Skin epidermis (tissue), 12 donors: Measurements from ENCODE around the gene ATP5F1E.
A peak's percentile ranks its signal among the peaks of the same experiment; 100 is the strongest.
"Not testable (repeated sequence)": the region's sequence is repeated elsewhere in the genome, so short reads cannot be mapped to it uniquely, and the experiment has no call there.

Source experiments
- H3K27ac ChIP-seq, 21 experiments: fragments of 200-600 bp; sonication (generic) in 11 of 21; one replicate each; pipeline ENCODE4 v1.5.0; 2020; ENCODE audit warnings: mild to moderate bottlenecking in 3 of 21, inconsistent platforms in 2 of 21, moderate library complexity in 2 of 21
- H3K4me3 ChIP-seq, 7 experiments: fragments of 200-600 bp; sonication (generic) in 2 of 7; one replicate each; pipeline ENCODE4 v1.5.0; 2020; ENCODE audit warnings: inconsistent platforms in 2 of 7, mild to moderate bottlenecking in 2 of 7, moderate library complexity in 1 of 7

Gene ATP5F1E

DNA sequence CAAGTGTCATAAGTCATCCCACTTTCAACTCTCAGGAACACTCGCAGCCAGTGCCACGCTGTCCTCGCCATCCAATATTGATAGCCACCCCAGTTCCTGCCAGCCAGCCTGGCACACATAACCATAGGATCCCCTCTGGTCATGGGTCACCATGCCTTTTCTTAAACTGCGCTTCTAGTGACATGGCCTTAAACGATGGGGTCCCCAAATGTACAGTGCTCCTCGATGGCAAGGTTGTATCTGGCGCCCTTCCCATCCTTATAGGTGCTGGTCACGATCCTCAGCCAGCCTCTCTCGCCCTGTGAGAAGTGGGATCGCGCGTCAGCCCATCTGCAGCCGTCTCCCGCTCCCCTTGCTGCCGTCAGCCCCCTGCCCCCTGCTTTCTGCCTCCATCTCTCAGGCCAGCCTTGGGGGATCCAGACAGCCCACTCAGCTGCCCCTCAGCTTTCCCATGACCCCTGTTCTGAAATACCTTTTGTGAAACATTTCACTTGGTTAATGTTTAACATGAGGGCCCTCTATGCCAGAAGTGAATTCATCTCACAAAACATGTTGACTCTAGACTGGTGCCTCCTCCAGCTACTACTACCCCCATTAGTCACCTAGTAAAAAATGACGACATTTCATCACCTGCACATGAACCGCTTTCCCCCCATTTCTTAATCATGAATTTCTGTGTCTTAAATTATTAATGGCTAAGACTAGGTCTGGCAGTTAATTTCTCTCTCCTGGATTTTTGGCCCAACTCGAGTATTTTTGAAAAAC lies 36.5 kb downstream of the ATP5F1E start:
- H3K27ac ChIP-seq = no peak overlapping the region
- no peak overlapping the region for H3K4me3 ChIP-seq

DNA sequence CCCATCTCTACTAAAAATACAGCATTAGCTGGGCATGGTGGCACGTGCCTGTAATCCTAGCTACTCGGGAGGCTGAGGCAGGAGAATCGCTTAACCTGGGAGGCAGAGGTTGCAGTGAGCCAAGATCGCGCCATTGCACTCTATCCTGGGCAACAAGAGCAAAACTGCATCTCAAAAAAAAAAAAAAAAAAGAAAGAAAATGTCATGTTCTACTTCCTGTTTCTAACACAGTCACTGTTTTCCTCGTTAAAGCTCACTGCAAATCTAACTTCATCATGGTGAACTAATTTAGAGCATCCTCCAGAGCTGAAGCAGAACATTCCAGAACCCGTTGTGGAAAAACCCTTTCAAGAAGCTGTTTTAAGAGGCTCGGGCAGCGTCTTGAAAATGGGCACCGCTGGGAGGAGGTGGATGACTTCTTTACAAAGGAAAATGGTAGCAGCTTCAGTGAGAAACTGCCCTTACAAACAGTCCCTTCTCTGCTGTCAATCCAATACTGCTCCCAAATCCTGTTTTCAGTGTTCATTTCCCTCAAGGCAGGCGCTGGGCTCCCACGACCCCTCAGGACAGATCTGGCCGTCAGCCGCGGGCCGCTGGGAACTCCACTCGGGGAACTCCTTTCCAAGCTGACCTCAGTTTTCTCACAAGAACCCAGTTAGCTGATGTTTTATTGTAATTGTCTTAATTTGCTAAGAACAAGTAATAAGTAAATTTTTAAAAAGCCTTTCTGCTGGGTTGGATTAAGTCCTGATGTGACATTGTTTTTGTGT lies 37.6 kb downstream of the ATP5F1E start:
- H3K27ac ChIP-seq = peak overlapping the region in 1 of 21 experiments; percentile 21
- no peak overlapping the region for H3K4me3 ChIP-seq

DNA sequence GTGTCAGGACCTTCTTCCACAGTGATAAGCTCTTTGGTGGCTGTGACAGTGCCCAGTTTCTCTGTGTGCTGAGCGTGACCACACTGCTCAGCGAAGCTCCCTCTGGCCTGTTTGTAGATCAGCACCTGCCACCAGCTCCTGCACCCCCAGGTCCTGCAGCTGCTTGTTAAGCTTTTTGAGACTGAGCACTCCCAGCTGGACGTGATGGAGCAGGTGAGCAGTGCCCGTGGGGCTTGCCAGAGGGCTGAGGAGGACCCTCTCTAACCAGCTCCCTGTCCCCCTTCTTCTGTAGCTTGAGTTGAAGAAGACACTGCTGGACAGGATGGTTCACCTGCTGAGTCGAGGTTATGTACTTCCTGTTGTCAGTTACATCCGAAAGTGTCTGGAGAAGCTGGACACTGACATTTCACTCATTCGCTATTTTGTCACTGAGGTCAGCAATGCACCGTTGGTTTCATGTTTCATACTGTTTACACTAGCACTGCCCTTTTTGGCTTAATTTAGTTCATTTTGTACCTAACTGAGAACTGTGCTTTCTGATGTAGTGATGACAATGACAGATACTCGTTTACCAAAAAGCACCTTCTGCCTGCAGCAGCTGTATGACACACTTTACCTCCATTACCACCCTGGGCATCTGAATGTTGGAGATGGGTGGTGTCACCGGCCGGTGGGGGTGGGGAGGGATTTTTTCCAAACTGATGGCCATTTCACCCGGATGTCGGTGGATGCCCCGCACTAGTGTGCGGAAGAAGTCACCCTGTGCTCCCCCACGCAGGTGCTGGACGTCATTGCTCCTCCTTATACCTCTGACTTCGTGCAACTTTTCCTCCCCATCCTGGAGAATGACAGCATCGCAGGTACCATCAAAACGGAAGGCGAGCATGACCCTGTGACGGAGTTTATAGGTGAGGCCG lies 38.5 kb downstream of the ATP5F1E start:
- H3K27ac ChIP-seq = no peak overlapping the region
- no peak overlapping the region for H3K4me3 ChIP-seq

DNA sequence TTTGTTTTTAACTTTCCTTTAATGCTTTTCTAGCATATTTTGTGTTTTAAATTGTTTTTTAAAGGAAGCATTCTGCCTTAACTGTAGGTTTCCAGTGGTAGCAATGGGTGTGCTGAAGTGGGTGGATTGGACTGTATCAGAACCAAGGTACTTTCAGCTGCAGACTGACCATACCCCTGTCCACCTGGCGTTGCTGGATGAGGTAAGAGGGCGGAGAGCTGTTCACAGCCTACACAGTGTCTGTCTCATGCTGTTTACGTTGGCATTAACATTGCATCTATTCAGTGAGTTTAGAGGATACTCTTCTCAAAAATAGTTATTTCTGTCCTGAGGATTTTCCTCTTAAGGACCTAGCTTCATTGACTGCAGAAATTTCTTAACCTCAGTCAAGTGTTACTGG lies 39.2 kb downstream of the ATP5F1E start:
- no peak overlapping the region for H3K4me3 ChIP-seq
- no peak overlapping the region for H3K27ac ChIP-seq

DNA sequence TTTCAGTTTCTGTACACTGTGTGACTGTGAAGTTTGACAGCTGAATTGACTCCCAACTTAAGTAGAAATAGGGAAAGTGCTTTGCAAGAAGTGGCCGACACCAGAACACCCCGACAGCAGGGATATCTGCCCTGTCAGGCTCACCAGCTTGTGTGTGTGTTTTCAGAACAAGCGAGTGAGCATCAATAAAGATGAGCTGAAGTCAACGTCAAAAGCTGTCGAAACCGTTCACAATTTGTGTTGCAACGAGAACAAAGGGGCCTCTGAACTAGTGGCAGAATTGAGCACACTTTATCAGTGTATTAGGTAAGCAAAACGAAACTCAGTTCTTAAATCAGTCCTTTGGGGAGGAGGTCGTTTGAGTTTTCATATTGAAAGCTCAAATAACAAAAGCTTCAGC lies 40.4 kb downstream of the ATP5F1E start:
- no peak overlapping the region for H3K4me3 ChIP-seq
- H3K27ac ChIP-seq = no peak overlapping the region

DNA sequence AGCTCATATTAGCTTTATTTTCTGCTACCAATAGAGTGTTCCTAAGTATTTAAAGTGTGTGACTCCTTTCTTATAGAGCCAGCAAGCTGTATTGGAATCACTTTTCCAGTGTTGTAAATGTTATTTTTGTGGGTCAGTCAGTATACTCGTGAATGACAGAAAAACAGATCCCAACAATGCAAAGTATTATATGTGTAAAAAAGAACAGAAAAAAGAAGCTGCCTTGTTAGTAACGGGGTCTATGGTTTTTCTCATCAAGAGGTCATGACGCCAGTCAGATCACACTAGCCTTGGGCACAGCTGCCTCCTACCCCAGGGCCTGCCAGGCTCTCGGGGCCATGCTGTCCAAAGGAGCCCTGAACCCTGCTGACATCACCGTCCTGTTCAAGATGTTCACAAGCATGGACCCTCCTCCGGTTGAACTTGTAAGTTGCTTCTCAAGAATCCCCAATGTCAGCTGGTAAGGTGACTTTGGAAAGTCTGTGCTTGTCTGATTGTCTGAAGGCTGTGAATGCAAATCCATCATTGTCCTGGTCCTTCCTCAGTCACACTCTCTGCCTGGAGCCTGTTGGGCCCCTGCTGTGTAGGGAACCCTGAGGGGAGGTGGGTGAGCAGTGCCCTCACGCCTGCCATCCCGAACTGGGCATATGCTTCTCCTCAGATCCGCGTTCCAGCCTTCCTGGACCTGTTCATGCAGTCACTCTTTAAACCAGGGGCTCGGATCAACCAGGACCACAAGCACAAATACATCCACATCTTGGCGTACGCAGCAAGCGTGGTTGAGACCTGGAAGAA lies 41.3 kb downstream of the ATP5F1E start:
- Histone ChIP-seq H3K27ac (no peak overlapping the region), H3K4me3 (no peak overlapping the region)

DNA sequence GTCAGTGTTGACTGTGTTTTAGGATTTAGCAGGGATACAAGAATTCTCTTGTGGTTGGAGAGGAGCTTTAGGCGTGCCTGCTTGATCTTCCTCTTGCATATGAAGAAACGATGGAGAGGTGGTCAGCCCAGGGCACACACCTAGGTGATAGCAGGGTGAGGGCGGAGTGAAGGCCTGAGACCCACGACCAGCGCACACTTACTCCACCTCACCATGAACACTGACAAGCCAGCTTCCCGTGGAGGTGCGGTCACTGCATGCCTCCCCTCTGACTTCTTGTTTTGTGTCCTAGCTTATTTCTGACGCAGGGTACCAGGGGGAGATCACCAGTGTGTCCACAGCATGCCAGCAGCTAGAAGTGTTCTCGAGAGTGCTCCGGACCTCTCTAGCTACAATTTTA lies 42.9 kb downstream of the ATP5F1E start:
- Histone ChIP-seq H3K27ac (no peak overlapping the region), H3K4me3 (no peak overlapping the region)

DNA sequence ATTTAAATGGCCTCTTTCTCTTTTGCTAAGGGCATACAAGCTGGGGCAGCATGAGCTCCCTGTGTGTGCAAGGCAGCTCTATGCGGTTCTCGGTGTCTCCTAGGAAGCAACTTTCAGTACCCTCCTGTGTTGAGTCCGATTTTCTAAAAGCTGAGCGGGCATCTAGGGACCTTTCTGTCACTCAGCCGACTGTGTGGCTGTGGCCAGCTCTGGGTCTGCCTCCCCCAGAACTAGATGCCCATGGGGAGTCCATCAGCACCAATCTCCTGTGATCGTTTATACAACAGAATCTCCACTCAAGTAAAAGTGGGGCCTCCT lies 43.6 kb downstream of the ATP5F1E start:
- H3K27ac ChIP-seq = no peak overlapping the region

DNA sequence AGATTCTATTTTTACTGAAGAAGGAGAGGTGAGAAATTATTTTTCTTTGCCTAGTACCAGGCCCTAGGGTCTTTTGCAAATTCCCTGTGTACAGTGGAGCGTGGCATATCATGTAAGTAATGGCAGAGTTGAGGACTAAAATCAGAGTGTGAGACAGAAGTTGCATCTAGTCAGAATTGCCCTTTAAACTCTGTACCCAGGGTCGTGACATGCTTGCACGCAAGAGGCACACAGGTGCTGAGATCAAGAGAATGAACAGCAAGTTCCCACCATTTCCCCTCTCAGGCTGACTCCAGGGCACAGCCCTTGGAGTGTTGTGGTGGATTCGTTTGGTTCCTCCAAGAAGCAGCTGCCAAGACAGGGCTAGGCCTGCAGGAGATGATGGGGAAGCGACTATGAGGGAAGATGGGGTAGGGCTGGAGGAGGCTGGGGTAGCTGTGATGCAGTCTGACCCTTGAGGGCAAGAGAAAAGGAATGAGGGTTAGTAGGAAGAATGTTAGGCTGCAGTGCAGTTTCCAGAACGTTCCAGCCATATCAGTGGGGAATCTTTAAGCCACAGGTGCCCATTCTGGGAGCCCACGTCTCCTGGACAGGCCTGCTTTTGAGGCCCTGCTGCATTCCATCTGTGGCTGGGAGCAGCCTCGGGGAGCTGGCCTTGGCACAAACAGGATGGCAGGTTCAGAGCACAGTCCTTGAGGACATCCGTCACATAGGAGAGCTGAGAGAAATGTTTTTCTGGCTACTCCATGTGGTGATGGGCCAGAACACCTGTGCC lies 44.2 kb downstream of the ATP5F1E start:
- Histone ChIP-seq H3K27ac (no peak overlapping the region), H3K4me3 (no peak overlapping the region)

More for the DNA sequence above, 43.6 kb downstream of the ATP5F1E start:
- H3K4me3 ChIP-seq = no peak overlapping the region

DNA sequence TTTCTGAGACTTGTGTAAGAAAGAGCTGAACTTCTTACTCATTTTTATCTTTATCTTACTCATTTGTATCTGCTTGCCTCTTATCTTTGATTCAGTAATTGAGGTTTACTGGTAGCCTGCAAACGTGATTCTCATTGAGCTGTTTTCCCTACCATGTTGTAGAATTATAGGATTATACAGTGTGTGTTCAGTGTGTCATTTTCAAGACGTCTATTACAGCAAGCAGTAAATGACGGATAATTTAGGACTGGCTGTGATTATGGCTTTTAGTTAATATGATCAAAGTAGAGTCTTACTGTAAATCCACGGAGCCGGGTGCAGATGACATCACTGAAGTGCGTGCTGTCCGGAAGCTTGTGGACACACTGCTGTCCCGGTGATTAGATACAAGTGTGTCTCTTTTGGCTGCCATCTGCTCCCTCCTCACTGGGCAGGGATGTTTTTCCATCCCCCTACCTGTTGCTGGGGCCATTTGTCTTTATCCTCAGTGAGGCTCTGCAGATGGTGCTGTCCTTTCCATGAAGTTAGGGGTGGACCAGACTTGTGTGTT lies 45.1 kb downstream of the ATP5F1E start:
- no peak overlapping the region for H3K27ac ChIP-seq
- no peak overlapping the region for H3K4me3 ChIP-seq

DNA sequence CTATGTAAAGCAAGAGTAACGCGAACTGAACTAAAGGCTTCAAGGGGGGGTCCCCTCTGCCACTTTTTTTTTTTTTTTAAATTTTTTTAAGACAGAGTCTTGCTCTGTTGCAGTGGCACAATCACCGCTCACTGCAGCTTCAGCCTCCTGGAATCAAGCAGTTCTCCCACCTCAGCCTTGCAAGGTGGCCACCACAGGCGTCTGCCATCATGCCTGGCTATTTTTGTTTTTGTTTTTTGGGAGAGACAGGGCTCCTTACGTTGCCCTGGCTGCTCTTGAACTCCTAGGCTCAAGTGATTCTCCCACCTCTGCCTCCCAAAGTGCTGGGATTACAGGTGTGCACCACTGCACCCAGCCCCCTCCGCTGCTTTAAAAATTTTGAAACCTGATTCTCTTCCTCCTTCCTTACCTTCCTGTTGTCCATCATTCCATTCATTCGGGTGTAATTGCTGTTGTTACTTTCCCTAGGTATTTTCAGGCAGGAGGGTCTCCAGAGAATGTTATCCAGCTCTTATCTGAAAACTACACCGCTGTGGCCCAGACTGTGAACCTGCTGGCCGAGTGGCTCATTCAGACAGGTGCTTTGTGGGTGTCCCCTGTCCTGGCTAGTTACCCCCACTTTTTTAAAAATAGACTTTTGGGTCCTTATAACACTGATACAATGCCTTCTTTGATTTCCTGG lies 45.7 kb downstream of the ATP5F1E start:
- no peak overlapping the region for H3K27ac ChIP-seq
- no peak overlapping the region for H3K4me3 ChIP-seq

DNA sequence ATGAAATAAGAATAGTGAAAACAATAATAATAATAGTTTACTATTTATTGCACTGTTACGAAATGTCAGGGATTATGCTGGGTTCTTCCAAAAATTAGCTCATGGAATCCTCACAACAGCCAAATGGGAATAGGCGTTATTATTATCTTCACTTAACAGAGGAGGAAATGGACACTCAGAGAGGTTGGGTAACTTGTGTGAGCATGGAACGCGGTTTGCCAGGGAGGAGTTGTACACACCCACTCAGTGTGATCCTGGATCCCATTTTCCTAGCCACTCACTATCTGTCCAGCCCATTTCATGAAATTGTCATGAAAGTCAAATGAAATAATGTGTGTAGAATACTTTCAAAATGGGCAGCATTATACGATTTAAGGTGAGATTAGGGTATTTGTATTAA lies 46.5 kb downstream of the ATP5F1E start:
- no peak overlapping the region for H3K4me3 ChIP-seq
- H3K27ac ChIP-seq = peak overlapping the region in 1 of 21 experiments; percentile 12

DNA sequence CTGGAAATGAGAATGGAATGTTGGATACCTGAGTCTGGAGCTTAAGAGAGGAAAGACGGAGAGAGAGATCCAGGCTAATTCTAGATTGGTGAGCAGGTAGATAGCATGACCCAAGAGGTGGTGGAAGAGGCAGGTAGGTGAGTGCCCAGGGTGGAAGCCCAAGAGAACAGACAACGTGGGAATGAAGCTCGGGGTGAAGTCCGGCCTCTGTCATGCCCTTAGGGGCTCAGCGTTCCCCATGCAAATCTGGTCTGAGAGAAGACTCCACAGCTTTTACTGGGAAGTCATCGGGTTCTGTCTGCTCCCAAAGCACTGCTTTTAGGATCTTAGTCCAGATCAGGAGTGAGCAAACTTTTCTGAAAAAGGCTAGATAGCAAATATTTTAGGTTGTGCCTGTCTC lies 47.4 kb downstream of the ATP5F1E start:
- Histone ChIP-seq H3K4me3 (no peak overlapping the region), H3K27ac (peak overlapping the region in 1 of 21 experiments; percentile 54)

DNA sequence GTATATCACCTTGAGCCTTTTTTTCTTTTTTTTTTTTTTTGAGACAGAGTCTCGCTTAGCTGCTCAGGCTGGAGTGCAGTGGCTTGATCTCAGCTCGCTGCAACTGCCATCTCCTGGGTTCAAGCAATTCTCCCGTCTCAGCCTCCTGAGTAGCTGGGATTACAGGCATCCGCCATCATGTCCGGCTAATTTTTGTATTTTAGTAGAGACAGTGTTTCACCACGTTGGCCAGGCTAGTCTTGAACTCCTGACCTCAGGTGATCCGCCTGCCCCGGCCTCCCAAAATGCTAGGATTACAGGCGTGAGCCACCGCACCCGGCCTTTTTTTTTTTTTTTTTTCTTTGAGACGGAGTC lies 49.0 kb downstream of the ATP5F1E start:
- not testable (repeated sequence) for H3K27ac ChIP-seq, H3K4me3 ChIP-seq

DNA sequence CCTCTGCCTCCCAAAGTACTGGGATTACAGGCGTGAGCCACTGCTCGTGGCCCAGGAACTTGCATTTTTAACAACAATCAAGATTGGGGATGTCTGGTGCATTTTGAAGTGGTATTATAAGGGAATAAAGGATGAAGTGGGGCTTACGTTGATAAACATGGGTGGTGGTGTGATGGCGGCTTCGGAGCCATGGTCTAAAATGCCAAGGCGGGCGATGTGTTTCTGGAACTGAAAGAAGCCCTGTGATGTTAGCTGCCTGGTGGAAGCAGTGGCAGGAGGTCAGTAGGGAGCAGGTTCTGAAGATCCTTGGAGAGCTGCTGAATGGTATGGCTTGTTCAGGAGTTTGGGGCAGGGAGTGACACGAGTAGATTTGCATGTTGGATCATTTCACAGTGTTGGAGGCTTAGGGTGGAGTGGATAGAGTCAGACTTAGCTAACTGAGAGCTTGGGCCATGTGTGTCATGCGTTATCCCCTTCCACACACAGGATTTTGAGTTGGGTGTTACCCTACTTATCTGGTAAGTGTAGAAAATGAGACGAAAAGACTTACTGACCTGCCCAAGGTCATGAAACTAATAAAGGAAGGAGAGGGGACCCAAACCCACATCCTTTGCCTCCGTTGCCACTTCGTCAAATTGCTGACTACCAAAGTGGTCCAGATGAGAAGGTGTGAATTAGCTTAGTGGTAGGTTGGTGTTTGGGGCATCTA lies 49.6 kb downstream of the ATP5F1E start:
- Histone ChIP-seq H3K27ac (peak overlapping the region in 4 of 21 experiments; percentile 83 to 90 (median 87)), H3K4me3 (peak overlapping the region; percentile 42 to 81 (median 73))

DNA sequence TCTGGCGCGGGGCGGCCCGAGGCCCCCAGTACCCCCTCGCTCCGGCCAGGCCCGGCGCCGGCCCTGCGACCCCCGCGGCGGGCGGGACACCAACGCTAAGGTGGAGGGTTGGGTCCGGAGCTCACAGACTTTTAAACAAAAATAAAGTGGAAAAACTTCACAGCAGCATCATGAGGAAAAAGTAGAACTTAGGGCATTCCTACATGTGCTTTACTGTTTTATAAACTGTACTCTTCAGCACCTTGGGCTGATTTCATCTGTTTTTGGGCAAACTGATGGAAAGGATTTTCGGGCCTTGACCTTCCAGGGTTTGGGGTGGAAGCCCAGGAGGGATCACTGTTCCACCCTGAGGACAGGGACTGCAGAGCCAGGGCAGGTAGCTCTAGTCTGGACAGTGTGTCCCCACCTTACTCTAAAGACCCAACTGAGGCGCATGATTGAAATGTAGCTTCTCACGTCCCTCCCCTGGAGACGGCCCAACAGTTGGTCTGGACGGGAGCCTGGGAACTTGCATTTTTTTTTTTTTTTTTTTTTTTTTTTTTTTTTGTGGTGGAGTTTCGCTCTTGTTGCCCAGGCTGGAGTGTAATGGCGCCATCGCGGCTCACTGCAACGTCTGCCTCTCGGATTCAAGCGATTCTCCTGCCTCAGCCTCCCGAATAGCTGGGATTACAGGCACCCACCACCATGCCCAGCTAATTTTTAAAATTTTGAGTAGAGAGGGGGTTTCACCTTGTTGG lies 50.3 kb downstream of the ATP5F1E start:
- peak overlapping the region; percentile 42 to 81 (median 73) for H3K4me3 ChIP-seq
- H3K27ac ChIP-seq = peak overlapping the region; percentile 70 to 94 (median 85)
